Subcutaneous adipose tissue (tissue), 4 donors: Measurements from ENCODE around the gene IL6ST. TPM values are rescaled to one million over a fixed set of nuclear protein-coding genes. Genes with fewer than 3 reads are reported as not detected.

Source experiments
- CTCF ChIP-seq: fragments of 450-650 bp; IDR thresholded peaks from one replicate; pipeline ENCODE4 v1.5.1; 2016; ENCODE audit warnings: low read depth, mild to moderate bottlenecking, control low read depth, antibody characterized with exemption, moderate library complexity
- total RNA-seq, 4 donors: library from RNA; depleted of rRNA; stranded (reverse); fragments of >200 nt; gene quantifications; one replicate each; pipeline ENCODE4 v1.1.0, GENCODE V29; 2016

The IL6ST gene
- total RNA-seq, 4 donors from 2014 or later: 445 to 681 (median 552) TPM

- TF ChIP-seq CTCF: no peak
Measured at GRCh38 chr5:55997742-55998351, 3.1 kb upstream of the IL6ST start.

- TF ChIP-seq CTCF: no peak
Measured at GRCh38 chr5:55994998-55995914, 493 bp upstream of the IL6ST start.

- no peak for TF ChIP-seq CTCF
Measured at GRCh38 chr5:55993731-55994494, 850 bp downstream of the IL6ST start.

- TF ChIP-seq CTCF: no peak
Measured at GRCh38 chr5:55993013-55993412, 1.8 kb downstream of the IL6ST start.

- TF ChIP-seq CTCF: no peak
Measured at GRCh38 chr5:55991768-55992486, 2.8 kb downstream of the IL6ST start.

GRCh38 chr5:55989860-55990259 lies 4.9 kb downstream of the IL6ST start:
- TF ChIP-seq CTCF: no peak
